Memory B cell (primary cell): ENCODE results near the gene PCDHGA6.
"Not testable (repeated sequence)": the region's sequence is repeated elsewhere in the genome, so short reads cannot be mapped to it uniquely, and the experiment has no call there.

Experiments
- ATAC-seq: fragments of 150-1000 bp; cut with Tn5 transposase; 2 replicates; pipeline ENCODE4 v1.10.0; 2021; ENCODE audit warnings: low read depth, mild to moderate bottlenecking, moderate library complexity
- DNase-seq, 2 donors: peaks; one replicate each; pipeline ENCODE4 v3.0.0; 2022; ENCODE audit warnings: low spot score in 2 of 2
- H3K27ac Mint-ChIP-seq: one replicate; pipeline ENCODE4 v1.8.0; 2022; ENCODE audit warnings: mild to moderate bottlenecking, moderate library complexity, mixed read lengths
- H3K27me3 Mint-ChIP-seq: one replicate; pipeline ENCODE4 v1.8.0; 2022; ENCODE audit warnings: mixed read lengths
- H3K36me3 Mint-ChIP-seq: one replicate; pipeline ENCODE4 v1.8.0; 2022; ENCODE audit warnings: mild to moderate bottlenecking, mixed read lengths
- H3K4me1 Mint-ChIP-seq: one replicate; pipeline ENCODE4 v1.8.0; 2022; ENCODE audit warnings: mixed read lengths
- H3K4me3 Mint-ChIP-seq: one replicate; pipeline ENCODE4 v1.8.0; 2022; ENCODE audit warnings: mild to moderate bottlenecking, moderate library complexity, mixed read lengths
- H3K9me3 Mint-ChIP-seq: one replicate; pipeline ENCODE4 v1.8.0; 2022; ENCODE audit warnings: mixed read lengths

Gene PCDHGA6

GRCh38 chr5:141371572-141372475, 1.9 kb upstream of the PCDHGA6 start:
- ATAC-seq (no peak), DNase-seq (no peak)
- peaks cover 8% of the 10 kb centered on the region for H3K9me3 Mint-ChIP-seq
- no peak overlapping the region for H3K4me3 Mint-ChIP-seq
- peaks cover 2% of the 10 kb centered on the region for H3K4me1 Mint-ChIP-seq
- H3K27me3 Mint-ChIP-seq = peaks cover 10% of the 10 kb centered on the region
- peaks cover 3% of the 10 kb centered on the region for H3K36me3 Mint-ChIP-seq
- H3K27ac Mint-ChIP-seq = no peak overlapping the region

- no peak for ATAC-seq
- Mint-ChIP-seq H3K27me3 (peaks cover 11% of the 10 kb centered on the region), H3K36me3 (peaks cover 6% of the 10 kb centered on the region), H3K9me3 (peaks cover 10% of the 10 kb centered on the region), H3K4me1 (peaks cover 2% of the 10 kb centered on the region), H3K4me3 (no peak overlapping the region), H3K27ac (no peak overlapping the region)
- no peak for DNase-seq
These were observed 936 bp downstream of the PCDHGA6 start for GRCh38 chr5:141374627-141375026.

GRCh38 chr5:141375444-141376155, 1.9 kb downstream of the PCDHGA6 start:
- not testable (repeated sequence) for H3K4me1 Mint-ChIP-seq, H3K27ac Mint-ChIP-seq, ATAC-seq, DNase-seq, H3K36me3 Mint-ChIP-seq, H3K4me3 Mint-ChIP-seq, H3K9me3 Mint-ChIP-seq
- peaks cover 11% of the 10 kb centered on the region for H3K27me3 Mint-ChIP-seq

DNA sequence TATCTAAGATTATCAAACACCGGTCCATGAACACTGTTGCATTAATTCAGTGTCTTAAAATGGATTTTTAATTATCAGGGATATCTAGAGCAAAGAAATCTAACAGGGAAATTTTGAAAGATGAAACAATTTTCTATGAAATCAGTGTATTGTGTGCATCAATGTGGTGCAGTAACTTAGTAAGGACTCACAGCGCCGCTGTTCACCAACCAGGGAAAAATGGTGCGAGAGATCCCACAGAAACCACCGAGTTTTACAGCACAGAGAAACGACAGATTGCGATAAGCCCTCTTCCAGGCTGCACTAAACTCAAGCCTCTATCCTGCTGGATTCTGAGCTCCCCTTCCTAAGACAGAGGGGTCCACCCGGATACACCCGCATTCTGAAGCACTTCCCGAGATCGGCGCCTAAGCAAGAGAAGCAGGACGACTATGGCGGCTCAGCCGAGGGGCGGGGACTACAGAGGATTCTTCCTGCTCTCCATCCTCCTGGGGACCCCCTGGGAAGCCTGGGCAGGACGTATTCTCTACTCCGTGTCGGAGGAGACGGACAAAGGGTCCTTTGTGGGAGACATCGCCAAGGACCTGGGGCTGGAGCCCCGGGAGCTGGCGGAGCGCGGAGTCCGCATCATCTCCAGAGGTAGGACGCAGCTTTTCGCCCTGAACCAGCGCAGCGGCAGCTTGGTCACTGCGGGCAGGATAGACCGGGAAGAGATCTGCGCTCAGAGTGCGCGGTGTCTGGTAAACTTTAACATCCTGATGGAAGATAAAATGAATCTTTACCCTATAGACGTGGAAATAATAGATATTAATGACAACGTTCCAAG, 9.0 kb downstream of the PCDHGA6 start, which contains the start of gene PCDHGA7:
PCDHGA7 (plus strand) TSS at position 274 of the 826 bp plus-strand sequence; CDS start at position 432, 158 bp downstream.
- Mint-ChIP-seq H3K27me3 (peaks cover 21% of the 10 kb centered on the region), H3K27ac (no peak within 1 kb of the TSS), H3K4me3 (peak within 1 kb of the TSS; percentile 78), H3K36me3 (peaks cover 3% of the 10 kb centered on the region), H3K4me1 (no peaks in the 10 kb centered on the region), H3K9me3 (peaks cover 7% of the 10 kb centered on the region)
- DNase-seq = peak in 1 of 2 donors; percentile 9
- ATAC-seq = no peak

DNA sequence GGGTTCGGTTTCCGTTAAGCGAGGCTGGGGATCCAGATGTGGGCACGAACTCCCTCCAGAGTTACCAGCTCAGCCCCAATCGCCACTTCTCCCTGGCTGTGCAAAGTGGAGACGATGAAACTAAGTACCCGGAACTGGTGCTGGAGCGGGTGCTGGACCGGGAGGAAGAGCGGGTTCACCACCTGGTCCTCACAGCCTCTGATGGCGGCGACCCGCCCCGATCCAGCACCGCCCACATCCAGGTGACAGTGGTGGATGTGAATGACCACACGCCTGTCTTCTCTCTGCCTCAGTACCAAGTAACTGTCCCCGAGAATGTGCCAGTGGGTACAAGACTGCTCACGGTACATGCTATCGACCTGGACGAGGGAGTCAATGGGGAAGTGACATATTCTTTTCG, 9.7 kb downstream of the PCDHGA6 start:
- Mint-ChIP-seq H3K4me3 (no peak overlapping the region), H3K36me3 (peaks cover 3% of the 10 kb centered on the region), H3K9me3 (peaks cover 7% of the 10 kb centered on the region), H3K27me3 (peaks cover 21% of the 10 kb centered on the region), H3K4me1 (no peaks in the 10 kb centered on the region), H3K27ac (no peak overlapping the region)
- no peak for DNase-seq
- no peak for ATAC-seq

GRCh38 chr5:141384471-141385267, 11.0 kb downstream of the PCDHGA6 start:
- Mint-ChIP-seq H3K4me1 (no peaks in the 10 kb centered on the region), H3K36me3 (no peaks in the 10 kb centered on the region), H3K4me3 (no peak overlapping the region), H3K27ac (no peak overlapping the region), H3K9me3 (peaks cover 6% of the 10 kb centered on the region), H3K27me3 (peaks cover 21% of the 10 kb centered on the region)
- DNase-seq (no peak), ATAC-seq (no peak)

GRCh38 chr5:141387557-141388311, 14.0 kb downstream of the PCDHGA6 start, which contains the start of gene PCDHGB4:
PCDHGB4 (plus strand) TSS chr5:141387698; CDS start chr5:141387885, 187 bp downstream.
- H3K9me3 Mint-ChIP-seq, H3K27ac Mint-ChIP-seq, H3K4me1 Mint-ChIP-seq, H3K36me3 Mint-ChIP-seq: not testable (repeated sequence)
- DNase-seq = peak in 1 of 2 donors; percentile 16
- ATAC-seq = peak; percentile 58
- Mint-ChIP-seq H3K4me3 (peak within 1 kb of the TSS; percentile 34), H3K27me3 (peaks cover 21% of the 10 kb centered on the region)

- Mint-ChIP-seq H3K4me3 (no peak overlapping the region), H3K27ac (no peak overlapping the region), H3K9me3 (peaks cover 4% of the 10 kb centered on the region)
These were observed 15.0 kb downstream of the PCDHGA6 start for GRCh38 chr5:141388661-141389060.

DNA sequence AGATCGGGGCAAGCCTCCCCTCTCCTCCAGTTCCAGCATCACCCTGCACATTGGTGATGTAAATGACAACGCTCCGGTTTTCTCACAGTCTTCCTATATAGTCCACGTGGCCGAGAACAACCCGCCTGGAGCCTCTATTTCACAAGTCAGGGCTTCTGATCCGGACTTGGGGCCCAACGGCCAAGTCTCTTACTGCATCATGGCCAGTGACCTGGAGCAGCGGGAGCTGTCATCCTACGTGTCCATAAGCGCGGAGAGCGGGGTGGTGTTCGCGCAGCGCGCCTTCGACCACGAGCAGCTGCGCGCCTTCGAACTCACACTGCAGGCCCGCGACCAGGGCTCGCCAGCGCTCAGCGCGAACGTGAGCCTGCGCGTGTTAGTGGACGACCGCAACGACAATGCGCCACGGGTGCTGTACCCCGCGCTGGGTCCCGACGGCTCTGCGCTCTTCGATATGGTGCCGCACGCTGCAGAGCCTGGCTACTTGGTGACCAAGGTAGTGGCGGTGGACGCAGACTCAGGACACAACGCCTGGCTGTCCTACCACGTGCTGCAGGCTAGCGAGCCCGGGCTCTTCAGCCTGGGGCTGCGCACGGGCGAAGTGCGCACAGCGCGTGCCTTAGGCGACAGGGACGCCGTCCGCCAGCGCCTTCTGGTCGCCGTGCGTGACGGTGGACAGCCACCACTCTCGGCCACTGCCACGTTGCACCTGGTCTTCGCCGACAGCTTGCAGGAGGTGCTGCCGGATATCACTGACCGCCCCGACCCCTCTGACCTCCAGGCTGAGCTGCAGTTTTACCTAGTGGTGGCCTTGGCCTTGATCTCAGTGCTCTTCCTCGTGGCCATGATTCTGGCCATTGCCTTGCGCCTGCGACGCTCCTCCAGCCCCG, 15.7 kb downstream of the PCDHGA6 start:
- H3K4me3 Mint-ChIP-seq = no peak overlapping the region
- ATAC-seq = no peak
- no peak overlapping the region for H3K27ac Mint-ChIP-seq
- H3K4me1 Mint-ChIP-seq = peaks cover 2% of the 10 kb centered on the region
- peaks cover 8% of the 10 kb centered on the region for H3K9me3 Mint-ChIP-seq
- no peak for DNase-seq
- peaks cover 5% of the 10 kb centered on the region for H3K36me3 Mint-ChIP-seq
- H3K27me3 Mint-ChIP-seq = peaks cover 21% of the 10 kb centered on the region

More at GRCh38 chr5:141388661-141389060, 15.0 kb downstream of the PCDHGA6 start:
- DNase-seq (no peak), ATAC-seq (no peak)
- H3K4me1 Mint-ChIP-seq = peaks cover 2% of the 10 kb centered on the region
- peaks cover 5% of the 10 kb centered on the region for H3K36me3 Mint-ChIP-seq
- peaks cover 18% of the 10 kb centered on the region for H3K27me3 Mint-ChIP-seq

GRCh38 chr5:141392429-141393198, 18.9 kb downstream of the PCDHGA6 start, which contains the start of gene PCDHGA8:
PCDHGA8 (plus strand) TSS chr5:141392633; CDS start chr5:141392814, 181 bp downstream.
- peaks cover 21% of the 10 kb centered on the region for H3K27me3 Mint-ChIP-seq
- H3K4me1 Mint-ChIP-seq = peaks cover 2% of the 10 kb centered on the region
- no peak within 1 kb of the TSS for H3K4me3 Mint-ChIP-seq

GRCh38 chr5:141393267-141393666, 19.6 kb downstream of the PCDHGA6 start:
- H3K4me1 Mint-ChIP-seq = peaks cover 2% of the 10 kb centered on the region
- peaks cover 8% of the 10 kb centered on the region for H3K9me3 Mint-ChIP-seq
- DNase-seq (no peak), ATAC-seq (no peak)
- H3K27me3 Mint-ChIP-seq = peaks cover 21% of the 10 kb centered on the region
- no peak overlapping the region for H3K27ac Mint-ChIP-seq
- no peak overlapping the region for H3K4me3 Mint-ChIP-seq
- H3K36me3 Mint-ChIP-seq = peaks cover 5% of the 10 kb centered on the region

More at GRCh38 chr5:141392429-141393198, 18.9 kb downstream of the PCDHGA6 start, which contains the start of gene PCDHGA8:
- ATAC-seq (no peak), DNase-seq (no peak)
- H3K36me3 Mint-ChIP-seq = peaks cover 5% of the 10 kb centered on the region
- no peak within 1 kb of the TSS for H3K27ac Mint-ChIP-seq
- peaks cover 8% of the 10 kb centered on the region for H3K9me3 Mint-ChIP-seq
